ENCODE results near the gene MARK3. TPM values are rescaled to one million over a fixed set of nuclear protein-coding genes. Genes with fewer than 3 reads are reported as not detected.
"Not testable (repeated sequence)": the region's sequence is repeated elsewhere in the genome, so short reads cannot be mapped to it uniquely, and the experiment has no call there.

MARK3 gene
- polyA plus RNA-seq, 3 donors: 29.3 to 163 (median 44.7) TPM

GRCh38 chr14:103510724-103511693 is 125.8 kb downstream of the MARK3 start:
- Histone ChIP-seq H3K4me3 (replicated peaks in 1 of 3; ENCODE audit: low read depth in 2 of 3, low read length in 3 of 3) (no peak overlapping the region), H3K79me2 (ENCODE audit: insufficient read depth, low read length) (no peaks in the 10 kb centered on the region), H3K9ac (ENCODE audit: insufficient read depth, low read length, poor library complexity, severe bottlenecking) (no peak overlapping the region), H3K27me3 (ENCODE audit: control insufficient read depth in 2 of 2, insufficient read depth in 2 of 2, low read length in 2 of 2) (no peaks in the 10 kb centered on the region), H3K4me2 (replicated peaks; ENCODE audit: extremely low read depth, low read length, poor library complexity, severe bottlenecking) (no peak overlapping the region), H4K20me1 (ENCODE audit: insufficient read depth, low read length) (peaks cover 39% of the 10 kb centered on the region), H3K4me1 (ENCODE audit: control insufficient read depth in 1 of 2, insufficient read depth in 2 of 2, low read length in 2 of 2) (no peaks in the 10 kb centered on the region), H3K36me3 (replicated peaks in 1 of 2; ENCODE audit: control insufficient read depth in 1 of 2, insufficient read depth in 2 of 2, low read length in 2 of 2) (peaks cover 20 to 56% of the 10 kb centered on the region in 2 donors), H3K27ac (ENCODE audit: low read depth in 1 of 2, low read length in 2 of 2) (no peak overlapping the region), H2AFZ (ENCODE audit: insufficient read depth, low read depth, low read length, poor library complexity, severe bottlenecking) (no peak overlapping the region), H3K9me3 (replicated peaks in 1 of 2; ENCODE audit: control insufficient read depth in 1 of 2, insufficient read depth in 1 of 2, low read length in 2 of 2) (no peaks in the 10 kb centered on the region)
- no peak for TF ChIP-seq CTCF (IDR thresholded peaks at IDR 0.05)
- H3K4me1 Mint-ChIP-seq: no peaks in the 10 kb centered on the region
- no peaks in the 10 kb centered on the region for H3K9me3 Mint-ChIP-seq
- H3K36me3 Mint-ChIP-seq: peaks cover 33 to 62% of the 10 kb centered on the region in 2 donors
- no peak overlapping the region for H3K4me3 Mint-ChIP-seq
- intact Hi-C loops (cut with micrococcal nuclease): no loop called here
- peaks cover 0 to 2% (median 2%) of the 10 kb centered on the region in 3 donors for H3K27me3 Mint-ChIP-seq (ENCODE audit: low read depth in 3 of 3)
- 97% methylated on average over 12 of the region's 26 CpGs for WGBS (ENCODE audit: insufficient coverage)
- H3K27ac Mint-ChIP-seq: peak overlapping the region in 1 of 7 donors; percentile 57
- DNase-seq: no peak

- H3K4me3 ChIP-seq (replicated peaks in 1 of 3; ENCODE audit: low read depth in 2 of 3, low read length in 3 of 3); H3K27me3 ChIP-seq (ENCODE audit: control insufficient read depth in 2 of 2, insufficient read depth in 2 of 2, low read length in 2 of 2); DNase-seq; H3K9ac ChIP-seq (ENCODE audit: insufficient read depth, low read length, poor library complexity, severe bottlenecking); H3K27ac ChIP-seq (ENCODE audit: low read depth in 1 of 2, low read length in 2 of 2); H3K9me3 ChIP-seq (replicated peaks in 1 of 2; ENCODE audit: control insufficient read depth in 1 of 2, insufficient read depth in 1 of 2, low read length in 2 of 2); H3K4me1 Mint-ChIP-seq; H3K4me3 Mint-ChIP-seq; H3K79me2 ChIP-seq (ENCODE audit: insufficient read depth, low read length); H3K27ac Mint-ChIP-seq; H3K9me3 Mint-ChIP-seq; H3K27me3 Mint-ChIP-seq (ENCODE audit: low read depth in 3 of 3); H3K4me2 ChIP-seq (replicated peaks; ENCODE audit: extremely low read depth, low read length, poor library complexity, severe bottlenecking); H3K4me1 ChIP-seq (ENCODE audit: control insufficient read depth in 1 of 2, insufficient read depth in 2 of 2, low read length in 2 of 2); H2AFZ ChIP-seq (ENCODE audit: insufficient read depth, low read depth, low read length, poor library complexity, severe bottlenecking); intact Hi-C loops (cut with micrococcal nuclease): not testable (repeated sequence)
- peaks cover 28 to 52% of the 10 kb centered on the region in 2 donors for H3K36me3 Mint-ChIP-seq
- WGBS (ENCODE audit: insufficient coverage): 96% methylated on average over 8 of the region's 8 CpGs
- Histone ChIP-seq H3K36me3 (replicated peaks in 1 of 2; ENCODE audit: control insufficient read depth in 1 of 2, insufficient read depth in 2 of 2, low read length in 2 of 2) (peaks cover 20 to 47% of the 10 kb centered on the region in 2 donors), H4K20me1 (ENCODE audit: insufficient read depth, low read length) (peaks cover 44% of the 10 kb centered on the region)
These were observed 127.0 kb downstream of the MARK3 start for GRCh38 chr14:103512180-103512579.

All from CD14-positive monocyte (primary cell).